Measurements from ENCODE around the gene SUPV3L1. TPM values are rescaled to one million over a fixed set of nuclear protein-coding genes. Genes with fewer than 3 reads are reported as not detected.

SUPV3L1 gene
- total RNA-seq, 1 experiment from 2014 or later: 55.3 TPM

DNA sequence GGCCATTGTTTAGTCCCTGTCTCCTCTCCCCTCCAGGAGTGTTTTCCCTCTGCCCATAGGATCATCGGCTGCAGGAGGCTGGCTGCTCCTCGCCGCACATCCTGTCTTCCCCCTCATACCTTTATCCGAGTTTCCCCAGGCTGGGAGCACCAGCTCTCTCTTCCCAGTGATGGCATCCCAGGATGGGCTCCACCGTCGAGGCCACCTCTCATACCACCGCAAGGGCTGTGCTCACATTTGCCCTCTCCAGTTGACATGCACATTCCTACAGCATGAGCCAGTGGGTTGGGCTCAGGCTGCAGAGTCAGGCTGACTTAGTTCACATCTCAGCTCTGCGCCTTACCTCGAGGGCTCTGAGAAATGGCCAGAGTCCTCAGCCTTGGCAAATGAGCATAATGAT lies 52.2 kb downstream of the SUPV3L1 start:
- H3K27ac ChIP-seq (ENCODE audit: low read depth, low read length, poor library complexity, severe bottlenecking): no peak overlapping the region
- no peaks in the 10 kb centered on the region for H3K9me3 ChIP-seq (ENCODE audit: low read depth, low read length, poor library complexity, severe bottlenecking)
- TF ChIP-seq EZH2 (IDR thresholded peaks at IDR 0.05; ENCODE audit: borderline replicate concordance, low read depth, low read length, poor library complexity, severe bottlenecking): no peak
- TF ChIP-seq, protein P1, sequence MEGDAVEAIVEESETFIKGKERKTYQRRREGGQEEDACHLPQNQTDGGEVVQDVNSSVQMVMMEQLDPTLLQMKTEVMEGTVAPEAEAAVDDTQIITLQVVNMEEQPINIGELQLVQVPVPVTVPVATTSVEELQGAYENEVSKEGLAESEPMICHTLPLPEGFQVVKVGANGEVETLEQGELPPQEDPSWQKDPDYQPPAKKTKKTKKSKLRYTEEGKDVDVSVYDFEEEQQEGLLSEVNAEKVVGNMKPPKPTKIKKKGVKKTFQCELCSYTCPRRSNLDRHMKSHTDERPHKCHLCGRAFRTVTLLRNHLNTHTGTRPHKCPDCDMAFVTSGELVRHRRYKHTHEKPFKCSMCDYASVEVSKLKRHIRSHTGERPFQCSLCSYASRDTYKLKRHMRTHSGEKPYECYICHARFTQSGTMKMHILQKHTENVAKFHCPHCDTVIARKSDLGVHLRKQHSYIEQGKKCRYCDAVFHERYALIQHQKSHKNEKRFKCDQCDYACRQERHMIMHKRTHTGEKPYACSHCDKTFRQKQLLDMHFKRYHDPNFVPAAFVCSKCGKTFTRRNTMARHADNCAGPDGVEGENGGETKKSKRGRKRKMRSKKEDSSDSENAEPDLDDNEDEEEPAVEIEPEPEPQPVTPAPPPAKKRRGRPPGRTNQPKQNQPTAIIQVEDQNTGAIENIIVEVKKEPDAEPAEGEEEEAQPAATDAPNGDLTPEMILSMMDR (conservative IDR thresholded peaks at IDR 0.05; ENCODE audit: low read depth, low read length): no peak
- POLR2A ChIA-PET (ENCODE audit: low non-redundant PET): no interaction called here
- no peak overlapping the region for H3K4me3 ChIP-seq (ENCODE audit: low read depth, low read length, poor library complexity, severe bottlenecking)
- H3K4me1 ChIP-seq (ENCODE audit: insufficient read depth, low read length, poor library complexity, severe bottlenecking): no peaks in the 10 kb centered on the region
- intact Hi-C loops (cut with micrococcal nuclease; ENCODE audit: unreplicated experiment): no loop called here
- no TSS peak for BruUV-seq (replicated peaks)
- no peaks in the 10 kb centered on the region for H3K27me3 ChIP-seq (replicated peaks; ENCODE audit: insufficient read depth, low read depth, low read length, poor library complexity)
- DNase-seq (ENCODE audit: low spot score): no peak
- H3K36me3 ChIP-seq (ENCODE audit: insufficient read depth, low read length, poor library complexity, severe bottlenecking): no peaks in the 10 kb centered on the region
- CTCF ChIA-PET: no interaction called here

DNA sequence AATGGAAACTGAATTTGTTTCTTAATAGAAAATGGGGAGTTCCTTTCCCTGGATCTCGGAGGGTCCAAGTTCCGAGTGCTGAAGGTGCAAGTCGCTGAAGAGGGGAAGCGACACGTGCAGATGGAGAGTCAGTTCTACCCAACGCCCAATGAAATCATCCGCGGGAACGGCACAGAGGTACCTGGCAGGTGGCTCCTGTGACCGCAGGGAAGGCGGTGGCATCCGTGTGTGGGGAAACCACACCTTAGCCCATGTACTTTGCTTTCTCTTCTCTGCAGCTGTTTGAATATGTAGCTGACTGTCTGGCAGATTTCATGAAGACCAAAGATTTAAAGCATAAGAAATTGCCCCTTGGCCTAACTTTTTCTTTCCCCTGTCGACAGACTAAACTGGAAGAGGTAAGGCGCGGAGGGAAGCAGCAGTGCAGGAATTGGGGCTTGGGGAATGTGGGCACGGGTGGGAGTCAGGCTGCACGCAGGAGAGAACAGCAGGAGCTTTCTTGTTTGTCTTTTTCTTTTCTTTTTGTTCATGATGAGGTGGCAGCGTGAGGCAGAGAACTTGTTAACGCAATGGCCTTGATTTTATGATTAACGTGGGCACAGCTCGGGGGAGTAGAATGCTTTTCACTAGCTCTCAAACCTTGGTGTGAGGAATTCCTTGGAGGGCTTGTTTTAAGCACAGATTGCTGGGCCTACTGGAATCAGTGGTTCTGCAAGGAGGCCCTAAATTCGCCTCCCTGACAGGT lies 52.9 kb downstream of the SUPV3L1 start:
- ChIA-PET POLR2A (ENCODE audit: low non-redundant PET) (no interaction called here), CTCF (no interaction called here)

DNA sequence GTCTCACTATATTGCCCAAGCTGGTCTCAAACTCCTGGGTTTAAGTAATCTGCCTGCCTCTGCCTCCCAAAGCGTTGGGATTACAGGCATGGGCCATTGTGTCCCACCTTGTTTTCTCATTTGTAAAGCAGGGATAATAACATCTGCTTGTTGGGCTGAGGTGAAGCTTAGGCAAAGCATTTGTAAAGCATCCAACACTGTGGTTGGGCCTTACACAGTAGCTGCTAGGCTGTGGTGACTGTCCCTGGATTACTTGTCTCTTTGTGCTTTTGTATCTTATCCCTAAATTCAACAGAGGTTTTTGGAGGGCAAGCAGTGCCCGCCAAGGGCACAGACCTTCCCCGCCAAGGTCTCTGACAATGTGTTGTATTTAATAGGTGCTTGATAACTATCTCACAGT lies 54.4 kb downstream of the SUPV3L1 start:
- Histone ChIP-seq H3K4me1 (ENCODE audit: insufficient read depth, low read length, poor library complexity, severe bottlenecking) (peaks cover 3% of the 10 kb centered on the region), H3K27me3 (replicated peaks; ENCODE audit: insufficient read depth, low read depth, low read length, poor library complexity) (no peaks in the 10 kb centered on the region), H3K4me3 (ENCODE audit: low read depth, low read length, poor library complexity, severe bottlenecking) (no peak overlapping the region), H3K9me3 (ENCODE audit: low read depth, low read length, poor library complexity, severe bottlenecking) (no peaks in the 10 kb centered on the region), H3K27ac (ENCODE audit: low read depth, low read length, poor library complexity, severe bottlenecking) (no peak overlapping the region), H3K36me3 (ENCODE audit: insufficient read depth, low read length, poor library complexity, severe bottlenecking) (no peaks in the 10 kb centered on the region)
- ChIA-PET POLR2A (ENCODE audit: low non-redundant PET) (no interaction called here), CTCF (no interaction called here)
- TF ChIP-seq EZH2 (IDR thresholded peaks at IDR 0.05; ENCODE audit: borderline replicate concordance, low read depth, low read length, poor library complexity, severe bottlenecking): no peak
- TF ChIP-seq, protein P1 (conservative IDR thresholded peaks at IDR 0.05; ENCODE audit: low read depth, low read length): no peak
- no peak for DNase-seq (ENCODE audit: low spot score)
- no TSS peak for BruUV-seq (replicated peaks)
- intact Hi-C loops (cut with micrococcal nuclease; ENCODE audit: unreplicated experiment): no loop called here

More for the DNA sequence above, 52.9 kb downstream of the SUPV3L1 start:
- H3K4me3 ChIP-seq (ENCODE audit: low read depth, low read length, poor library complexity, severe bottlenecking): no peak overlapping the region
- H3K9me3 ChIP-seq (ENCODE audit: low read depth, low read length, poor library complexity, severe bottlenecking): no peaks in the 10 kb centered on the region
- H3K4me1 ChIP-seq (ENCODE audit: insufficient read depth, low read length, poor library complexity, severe bottlenecking): no peaks in the 10 kb centered on the region
- no peak overlapping the region for H3K27ac ChIP-seq (ENCODE audit: low read depth, low read length, poor library complexity, severe bottlenecking)
- no peaks in the 10 kb centered on the region for H3K36me3 ChIP-seq (ENCODE audit: insufficient read depth, low read length, poor library complexity, severe bottlenecking)
- intact Hi-C loops (cut with micrococcal nuclease; ENCODE audit: unreplicated experiment): no loop called here
- DNase-seq (ENCODE audit: low spot score): no peak
- TF ChIP-seq, protein P1 (conservative IDR thresholded peaks at IDR 0.05; ENCODE audit: low read depth, low read length): no peak
- no peak for TF ChIP-seq EZH2 (IDR thresholded peaks at IDR 0.05; ENCODE audit: borderline replicate concordance, low read depth, low read length, poor library complexity, severe bottlenecking)
- BruUV-seq (replicated peaks): no TSS peak
- H3K27me3 ChIP-seq (replicated peaks; ENCODE audit: insufficient read depth, low read depth, low read length, poor library complexity): no peaks in the 10 kb centered on the region
